Left ventricle myocardium superior (tissue), 1 donor: ENCODE results near the gene USP33. TPM values are rescaled to one million over a fixed set of nuclear protein-coding genes. Genes with fewer than 3 reads are reported as not detected.
"Not testable (repeated sequence)": the region's sequence is repeated elsewhere in the genome, so short reads cannot be mapped to it uniquely, and the experiment has no call there.

Experiments used
- ATAC-seq: fragments of 200-7000 bp; cut with Tn5 transposase; one replicate; pipeline ENCODE4 v1.9.1; 2020; ENCODE audit warnings: mild to moderate bottlenecking, moderate library complexity
- DNase-seq: peaks from one replicate; pipeline ENCODE4 v3.0.0-alpha.2; 2020
- intact Hi-C: fragments of 100-400 bp; cut with micrococcal nuclease; formaldehyde crosslinking; loops from one replicate; pipeline ENCODE4 v1.11.0; 2022
- long read RNA-seq: library from polyadenylated mRNA; unstranded; transcript quantifications from one replicate; pipeline ENCODE4 v2.0.0, GENCODE V29; 2021
- total RNA-seq: library from RNA; stranded (reverse); fragmentation: NEBNext Ultra II Directional; extraction: Animal tissue kit (Norgen Biotek cat#: 25700); gene quantifications from one replicate; pipeline ENCODE4 v1.2.1, GENCODE V29; 2021
- donor health status: DM: no; HTN: yes; CAD: no; lungs with severe emphysema.

The USP33 gene
- 29.0 TPM for total RNA-seq
- long read RNA-seq, full-length matches to known transcripts = 48 of 91 reads
- long read RNA-seq, partial matches to known transcripts = 13 of 91 reads
- long read RNA-seq, other reads (novel, unspliced or antisense) = 30 of 91 reads

DNA sequence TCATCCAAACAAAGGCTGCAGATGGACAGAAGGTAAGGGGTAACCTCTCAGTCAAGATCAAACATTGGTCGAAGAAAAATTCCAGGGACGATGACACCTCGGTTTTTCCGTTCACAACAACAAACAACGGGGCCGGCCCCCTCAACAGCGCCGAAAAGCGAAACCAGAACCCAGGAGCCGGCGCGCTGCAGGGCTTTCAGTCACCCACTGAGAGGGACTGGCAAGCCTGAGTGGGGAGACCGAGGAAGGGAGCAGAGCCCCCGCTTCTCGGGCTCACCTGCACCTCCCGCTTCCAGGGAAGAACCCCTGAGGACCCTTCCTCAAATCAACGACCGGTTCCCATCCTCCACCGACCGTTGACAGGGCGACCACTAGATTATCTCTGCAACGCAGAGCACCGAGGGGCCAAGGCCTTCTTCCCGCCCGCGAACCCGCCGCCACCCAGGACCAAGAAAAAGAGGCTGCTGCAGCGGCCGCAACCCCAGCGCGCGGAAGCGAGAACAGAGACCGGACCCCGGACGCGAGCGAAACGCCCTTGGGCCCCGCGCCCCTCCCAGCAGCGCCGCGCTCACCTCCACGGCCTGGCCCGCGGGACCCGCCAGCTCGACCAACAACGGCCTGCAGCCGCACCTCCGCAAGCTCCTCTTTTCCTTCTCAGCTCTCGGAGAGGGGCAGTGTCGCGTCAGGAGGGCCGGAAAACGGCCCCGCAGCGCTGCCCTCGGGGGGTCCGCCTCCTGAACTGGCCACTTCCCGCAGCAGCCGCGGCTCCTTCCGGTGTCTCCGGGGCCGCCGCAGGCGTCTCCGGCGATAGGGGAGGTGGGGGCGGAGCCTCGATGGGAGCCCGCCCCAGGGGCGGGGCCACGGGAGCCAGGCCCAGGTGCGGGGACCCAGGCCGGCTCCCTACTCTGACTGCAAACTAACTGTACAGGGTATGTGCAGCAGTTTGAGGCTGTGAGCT lies at the start of gene USP33:
TSS of gene USP33 (minus strand) at position 782 of the 958 bp plus-strand sequence. CDS start 18,155 bp downstream, outside the sequence.
- DNase-seq (peak; percentile 95), ATAC-seq (peak; percentile 99)
- intact Hi-C loops = no loop called here

DNA sequence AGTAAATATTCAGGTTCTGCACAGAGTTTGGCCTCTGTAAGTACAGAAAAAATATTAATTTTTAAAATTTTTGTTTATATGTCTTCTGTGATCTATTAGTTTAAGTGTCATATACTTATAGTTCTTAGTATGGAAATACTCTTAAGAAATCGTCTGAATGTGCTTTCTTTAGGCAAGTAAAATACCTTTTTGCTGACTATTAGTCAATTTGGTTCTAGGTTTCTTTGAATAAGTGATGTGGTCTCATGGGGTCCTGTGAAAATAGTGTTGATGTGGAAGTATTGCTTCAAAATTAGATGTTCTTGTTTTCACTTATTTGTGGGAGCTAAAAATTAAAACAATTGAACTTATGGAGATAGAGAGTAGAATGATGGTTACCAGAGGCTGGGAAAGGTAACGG lies 43.7 kb upstream of the USP33 start:
- DNase-seq (no peak), ATAC-seq (no peak)
- intact Hi-C loops = no loop called here

- ATAC-seq (no peak), DNase-seq (no peak)
- intact Hi-C loops = no loop called here
Measured at GRCh38 chr1:77802026-77802425, 42.4 kb upstream of the USP33 start.

GRCh38 chr1:77797991-77798390 lies 38.3 kb upstream of the USP33 start:
- intact Hi-C loops = no loop called here
- DNase-seq = no peak
- no peak for ATAC-seq

GRCh38 chr1:77796695-77797405 lies 37.2 kb upstream of the USP33 start:
- ATAC-seq = peak; percentile 38
- intact Hi-C loops = no loop called here
- no peak for DNase-seq

DNA sequence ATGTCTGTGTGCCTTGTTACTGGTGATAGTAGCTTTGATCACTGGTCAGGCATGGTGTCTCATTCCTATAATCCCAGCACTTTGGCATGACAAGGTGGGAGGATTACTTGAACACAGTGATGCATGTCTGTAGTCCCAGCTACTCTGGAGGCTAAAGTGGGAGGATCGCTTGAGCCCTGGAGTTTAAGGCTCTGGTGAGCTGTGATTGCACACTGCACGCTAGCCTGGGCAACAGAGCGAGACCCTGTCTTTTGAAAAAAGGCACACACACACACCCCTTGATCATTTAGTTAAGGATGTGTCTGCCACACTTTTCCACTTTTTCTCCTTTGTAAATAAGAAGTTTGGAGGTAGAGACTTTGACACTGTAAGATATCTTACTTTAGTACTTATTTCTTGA lies 34.9 kb upstream of the USP33 start:
- ATAC-seq (no peak), DNase-seq (no peak)
- intact Hi-C loops = no loop called here

- DNase-seq, ATAC-seq: not testable (repeated sequence)
Measured at GRCh38 chr1:77786093-77786741, 26.6 kb upstream of the USP33 start.

DNA sequence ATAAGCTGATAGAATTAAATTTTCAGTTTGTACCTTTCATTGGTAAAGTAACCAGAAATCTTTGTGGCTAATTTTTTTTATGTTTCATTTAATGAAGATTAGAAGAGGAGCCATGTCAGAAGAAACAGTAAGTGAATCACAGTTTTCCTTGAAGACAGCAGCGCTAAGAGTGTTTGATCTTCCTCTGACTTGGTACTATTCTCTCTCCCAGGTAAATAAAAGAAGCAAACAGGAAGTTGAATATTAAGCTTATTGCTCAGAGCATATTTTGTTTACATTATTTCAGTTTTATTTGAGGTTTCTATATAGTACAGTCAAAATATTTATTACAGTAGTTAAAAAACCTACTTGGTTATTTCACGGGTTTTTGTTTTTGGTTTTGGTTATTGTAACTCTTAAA lies 23.5 kb upstream of the USP33 start:
- ATAC-seq = no peak
- intact Hi-C loops = no loop called here
- DNase-seq = no peak

More at GRCh38 chr1:77786093-77786741, 26.6 kb upstream of the USP33 start:
- intact Hi-C loops = not testable (repeated sequence)

GRCh38 chr1:77781683-77782082 lies 22.0 kb upstream of the USP33 start:
- DNase-seq (no peak), ATAC-seq (no peak)
- intact Hi-C loops = no loop called here

DNA sequence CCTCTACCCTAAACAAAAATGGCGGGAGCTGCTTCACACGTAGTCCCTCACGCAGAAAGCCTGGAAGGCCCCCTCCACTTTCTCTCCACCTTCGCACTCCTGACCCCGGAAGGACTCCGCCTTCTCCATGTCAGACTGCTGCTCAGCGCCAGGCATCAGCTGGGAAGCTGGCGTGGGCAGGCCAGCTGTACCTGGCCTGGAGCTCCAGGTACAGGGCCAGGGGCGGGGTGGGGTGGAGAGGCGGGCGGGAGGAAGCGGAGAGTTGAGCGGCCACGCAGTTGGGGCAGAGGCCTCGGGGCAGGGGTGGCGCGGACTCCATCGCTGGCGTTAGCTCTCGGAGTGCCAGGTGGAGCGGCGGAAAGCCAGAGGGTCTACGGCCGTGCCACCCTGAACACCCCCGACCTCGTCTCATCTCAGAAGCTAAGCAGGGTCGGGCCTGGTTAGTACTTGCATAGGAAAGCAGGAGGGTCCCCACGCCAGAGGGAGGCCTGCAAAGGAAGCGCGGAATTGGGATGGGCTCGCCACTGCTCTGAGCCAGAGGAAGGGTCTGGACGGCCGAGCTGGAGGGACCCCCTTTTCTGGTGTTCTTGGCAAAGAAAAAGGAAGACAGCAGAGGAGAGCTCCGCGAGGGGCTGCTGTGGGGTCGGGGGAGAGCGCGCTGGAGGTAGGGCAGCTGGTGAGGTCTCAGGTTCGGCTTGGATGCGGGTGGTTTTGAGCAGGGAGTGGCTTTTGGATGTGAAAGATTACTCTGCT lies 20.1 kb upstream of the USP33 start, which contains the start of gene MIGA1:
TSS of gene MIGA1 (plus strand) at position 121 of the 753 bp plus-strand sequence. CDS start 3,604 bp downstream, outside the sequence.
- DNase-seq (peak; percentile 84), ATAC-seq (peak; percentile 99)
- intact Hi-C loops = no loop called here

GRCh38 chr1:77776007-77776700 lies 16.5 kb upstream of the USP33 start:
- DNase-seq = no peak
- intact Hi-C loops = no loop called here
- no peak for ATAC-seq

DNA sequence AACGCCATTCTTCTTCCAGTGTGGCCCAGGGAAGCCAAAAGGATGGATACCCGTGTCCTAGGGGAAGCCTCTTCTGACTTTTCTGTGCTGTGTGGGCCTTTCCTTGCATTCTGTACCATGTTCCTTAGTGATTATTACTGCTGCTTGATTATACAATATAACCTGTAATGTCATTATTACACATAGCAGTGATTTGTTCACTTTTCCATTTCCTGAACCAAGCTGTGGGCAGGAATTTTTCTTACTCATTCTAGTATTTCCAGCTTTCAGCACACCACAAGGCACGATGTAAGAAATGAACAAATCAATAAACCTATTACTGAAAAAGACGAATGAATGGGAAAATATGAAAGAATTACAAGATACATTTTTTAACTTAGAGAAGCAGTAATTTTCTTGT lies 8.4 kb upstream of the USP33 start:
- ATAC-seq (no peak), DNase-seq (no peak)
- intact Hi-C loops = no loop called here

DNA sequence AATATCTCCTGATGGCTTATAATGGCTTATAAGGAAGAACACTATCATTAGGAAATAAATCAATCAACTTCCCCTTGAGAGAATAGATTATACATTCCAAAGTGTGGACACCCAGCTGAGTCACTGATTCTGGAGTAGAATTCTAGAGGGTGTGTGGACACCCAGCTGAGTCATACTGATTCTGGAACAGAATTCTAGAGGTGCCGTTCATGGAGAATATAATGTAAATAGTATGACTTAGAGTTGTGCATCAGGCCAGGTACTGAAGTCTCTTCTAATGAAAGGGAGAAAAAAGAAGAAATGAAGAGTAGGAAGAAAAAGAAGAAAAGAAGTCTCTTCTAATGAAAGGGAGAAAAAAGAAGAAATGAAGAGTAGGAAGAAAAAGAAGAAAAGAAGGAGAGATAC lies 2.4 kb upstream of the USP33 start:
- DNase-seq = no peak
- intact Hi-C loops = no loop called here
- ATAC-seq = no peak

- intact Hi-C loops = no loop called here
- no peak for ATAC-seq
- DNase-seq = no peak
Measured at GRCh38 chr1:77757603-77758002, 2.0 kb downstream of the USP33 start.

GRCh38 chr1:77757066-77757584 lies 2.5 kb downstream of the USP33 start:
- no peak for DNase-seq
- ATAC-seq = no peak
- intact Hi-C loops = no loop called here

DNA sequence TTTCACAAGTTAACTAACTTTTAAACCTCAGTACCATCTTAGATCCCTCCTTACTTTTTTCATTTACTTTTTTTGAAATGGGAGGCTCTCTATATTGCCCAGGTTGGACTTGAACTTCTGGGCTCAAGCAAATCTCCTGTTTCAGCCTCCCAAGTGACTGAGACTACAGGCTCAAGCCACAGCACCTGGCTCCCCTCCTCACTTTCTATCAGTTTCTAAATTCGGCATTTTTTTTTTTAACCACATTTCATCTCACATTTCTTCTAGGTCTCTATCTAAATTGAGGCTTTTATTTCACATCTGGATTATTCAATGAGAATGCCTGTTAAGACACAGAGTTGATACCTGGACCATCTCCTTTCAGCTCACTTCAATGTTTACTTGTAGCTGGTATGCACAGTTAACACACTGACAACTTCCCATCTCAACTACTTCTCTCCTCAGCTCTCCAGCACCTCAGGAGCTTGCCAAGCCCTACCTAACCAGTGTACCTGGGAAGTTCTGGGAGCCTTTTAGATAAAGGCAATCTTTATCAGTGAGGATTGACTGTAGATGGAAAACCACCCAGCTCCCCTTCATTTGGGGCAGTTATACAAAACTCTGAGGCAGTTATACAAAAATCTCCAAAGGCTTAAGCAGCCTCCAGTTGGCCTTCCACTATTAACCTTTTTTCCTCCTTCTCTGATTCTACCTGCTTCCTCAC lies 3.4 kb downstream of the USP33 start:
- ATAC-seq (no peak), DNase-seq (no peak)
- intact Hi-C loops = no loop called here

GRCh38 chr1:77749489-77749888 lies 10.2 kb downstream of the USP33 start:
- DNase-seq, intact Hi-C loops, ATAC-seq: not testable (repeated sequence)
